ENCODE measurements around the gene CELA3A.
A peak's percentile ranks its signal among the peaks of the same experiment; 100 is the strongest.

CELA3A gene

DNA sequence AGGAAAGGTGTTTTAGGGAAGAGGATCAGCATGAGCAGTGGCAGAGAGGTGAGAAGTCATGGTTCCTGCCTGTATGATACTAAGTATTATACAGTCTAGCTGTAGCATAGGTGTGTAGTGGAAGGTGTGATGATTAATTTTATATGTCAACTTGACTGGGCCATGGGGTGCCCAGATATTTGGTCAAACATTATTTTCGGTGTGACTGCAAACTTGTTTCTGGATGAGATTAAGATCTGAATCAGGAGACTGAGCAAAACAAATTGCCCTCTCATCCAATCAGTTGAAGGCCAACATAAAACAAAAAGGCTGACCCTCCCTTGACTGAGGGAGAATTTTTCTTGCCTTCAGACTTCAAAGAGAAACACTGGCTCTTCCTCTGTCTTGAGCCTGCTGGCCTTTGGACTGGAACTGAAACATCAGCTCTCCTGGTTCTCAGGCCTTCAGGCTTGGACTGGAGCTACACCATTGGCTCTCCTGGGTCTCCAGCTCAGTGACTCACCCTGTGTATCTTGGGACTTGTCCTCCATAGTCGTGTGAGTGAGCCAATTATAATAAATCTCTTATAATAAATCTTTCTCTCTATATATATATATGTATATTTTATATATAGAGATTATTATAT lies 44.3 kb downstream of the CELA3A start:
- no peak for DNase-seq (ENCODE audit: low read depth in 3 of 3, low spot score in 1 of 3)

DNA sequence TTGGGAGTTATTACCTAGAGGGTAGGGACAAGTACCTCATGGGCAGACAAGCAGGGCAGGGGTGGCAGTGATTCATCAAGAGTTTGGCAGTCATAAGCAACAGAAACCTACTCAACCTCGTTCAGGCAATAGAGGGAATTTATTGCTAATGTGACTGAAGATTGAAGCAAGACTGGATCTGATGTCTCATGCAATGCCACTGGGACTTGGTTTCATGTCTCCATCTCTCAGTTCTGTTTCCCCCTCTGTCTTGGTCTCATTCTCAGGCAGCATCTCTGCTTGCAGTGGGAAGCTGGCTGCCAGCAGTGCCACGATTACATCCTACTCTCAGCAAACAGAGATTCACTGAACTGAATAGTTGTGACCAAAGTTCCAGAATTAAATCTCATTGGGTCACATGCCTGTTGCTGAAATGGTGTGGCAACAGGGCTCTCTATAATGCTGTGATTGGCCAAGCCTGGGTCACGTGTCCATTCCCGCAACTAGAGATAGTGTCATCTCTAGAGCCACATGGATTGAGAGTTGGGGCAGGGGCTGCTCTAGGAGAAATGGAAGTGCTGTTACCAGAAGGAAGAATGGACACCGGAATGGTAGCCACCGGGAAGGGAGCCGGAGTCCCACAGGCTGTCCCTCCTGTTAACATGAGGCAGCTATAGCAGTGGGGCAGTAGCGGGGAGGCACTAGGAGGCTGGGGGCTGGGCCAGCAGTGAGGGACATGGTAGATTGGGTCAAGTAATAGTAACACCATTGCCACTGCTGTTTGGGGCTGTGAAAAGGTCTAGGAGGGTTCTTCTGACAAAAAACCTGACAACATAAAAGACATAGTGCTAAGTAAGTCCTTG lies 47.1 kb downstream of the CELA3A start:
- no peak for DNase-seq (ENCODE audit: low read depth in 3 of 3, low spot score in 1 of 3)

DNA sequence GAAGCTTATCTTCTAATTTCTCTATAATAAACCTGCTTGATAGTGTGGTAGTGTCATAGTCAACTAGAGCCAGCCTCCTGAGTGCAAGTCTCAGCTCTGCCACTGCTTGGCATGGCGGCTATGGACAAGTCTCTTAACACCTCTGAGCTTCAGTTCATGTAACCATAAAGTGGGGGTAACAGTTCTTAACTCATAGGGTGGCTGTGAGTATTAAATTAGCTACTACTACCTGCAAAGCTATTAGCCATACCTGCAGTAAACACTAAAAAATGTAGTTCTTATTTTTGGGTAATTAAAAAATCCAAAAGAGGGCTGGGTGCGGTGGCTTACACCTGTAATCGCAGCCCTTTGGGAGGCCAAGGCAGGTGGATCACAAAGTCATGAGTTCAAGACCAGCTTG lies 48.9 kb downstream of the CELA3A start:
- no peak for DNase-seq (ENCODE audit: low read depth in 3 of 3, low spot score in 1 of 3)

DNA sequence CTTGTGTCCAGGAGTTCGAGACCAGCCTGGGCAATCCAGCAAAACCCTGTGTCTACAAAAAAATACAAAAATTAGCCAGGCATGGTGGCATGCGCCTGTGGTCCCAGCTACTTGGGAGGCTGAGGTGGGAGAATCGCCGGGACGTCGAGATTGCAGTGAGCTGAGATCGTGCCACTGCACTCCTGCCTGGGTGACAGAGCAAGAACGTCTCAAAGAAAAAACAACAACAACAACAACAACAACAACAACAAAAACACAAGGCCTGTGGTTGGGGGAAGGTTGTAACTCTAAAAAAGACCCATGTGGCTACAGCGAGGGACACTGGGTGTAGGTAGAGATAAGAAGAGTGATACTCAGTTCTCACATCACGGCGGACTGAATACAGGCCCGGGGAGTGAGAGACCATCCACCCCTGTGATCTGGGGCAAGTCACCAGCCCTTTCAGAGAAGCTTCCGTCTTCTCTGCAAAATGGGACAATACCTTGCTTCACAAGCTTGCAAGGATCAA lies 50.2 kb downstream of the CELA3A start:
- DNase-seq (ENCODE audit: low read depth in 3 of 3, low spot score in 1 of 3), result no peak

DNA sequence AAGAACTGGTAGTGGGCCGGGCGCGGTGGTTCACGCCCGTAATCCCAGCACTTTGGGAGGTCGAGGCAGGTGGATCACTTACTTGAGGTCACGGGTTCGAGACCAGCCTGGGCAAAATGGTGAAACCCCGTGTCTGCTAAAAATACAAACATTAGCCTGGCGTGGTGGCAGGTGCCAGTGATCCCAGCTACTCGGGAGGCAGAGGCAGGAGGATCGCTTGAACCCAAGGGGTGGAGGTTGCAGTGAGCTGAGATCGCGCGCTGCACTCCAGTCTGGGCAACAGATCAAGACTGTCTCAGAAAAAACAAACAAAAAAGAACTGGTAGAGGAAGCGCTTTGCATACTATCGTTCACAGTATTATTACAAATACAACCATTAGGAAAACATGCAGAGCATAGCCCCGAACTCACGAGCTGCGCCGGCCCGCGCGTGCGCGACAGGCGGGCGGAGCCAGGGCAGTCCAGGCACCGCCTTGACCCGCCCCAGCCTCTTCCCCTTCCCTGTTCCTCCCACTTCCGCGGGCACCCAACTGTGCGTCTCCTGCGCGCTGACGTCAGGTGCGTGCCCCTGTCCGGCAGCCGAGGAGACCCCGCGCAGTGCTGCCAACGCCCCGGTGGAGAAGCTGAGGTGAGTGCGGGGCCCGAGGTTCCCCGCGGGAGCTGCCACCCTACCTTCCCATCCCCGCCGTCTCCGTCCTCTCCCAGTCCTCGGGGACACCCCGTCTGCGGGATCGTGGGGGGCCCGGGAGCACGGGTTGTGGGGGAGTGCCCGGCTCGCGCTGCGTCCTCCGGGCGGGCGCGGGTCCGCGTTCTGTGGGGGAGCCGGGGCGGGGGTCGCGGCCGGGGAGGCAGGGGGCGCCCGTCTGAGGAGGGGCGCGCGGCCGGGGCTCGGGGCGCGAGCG lies 50.9 kb downstream of the CELA3A start, which contains the start of gene CDC42:
Gene CDC42, plus strand, starts transcription at position 595 of the 902 bp plus-strand sequence. CDS start 25,770 bp downstream, outside the sequence.
- peak; percentile 94 to 97 (median 95) for DNase-seq (ENCODE audit: low read depth in 3 of 3, low spot score in 1 of 3)

DNA sequence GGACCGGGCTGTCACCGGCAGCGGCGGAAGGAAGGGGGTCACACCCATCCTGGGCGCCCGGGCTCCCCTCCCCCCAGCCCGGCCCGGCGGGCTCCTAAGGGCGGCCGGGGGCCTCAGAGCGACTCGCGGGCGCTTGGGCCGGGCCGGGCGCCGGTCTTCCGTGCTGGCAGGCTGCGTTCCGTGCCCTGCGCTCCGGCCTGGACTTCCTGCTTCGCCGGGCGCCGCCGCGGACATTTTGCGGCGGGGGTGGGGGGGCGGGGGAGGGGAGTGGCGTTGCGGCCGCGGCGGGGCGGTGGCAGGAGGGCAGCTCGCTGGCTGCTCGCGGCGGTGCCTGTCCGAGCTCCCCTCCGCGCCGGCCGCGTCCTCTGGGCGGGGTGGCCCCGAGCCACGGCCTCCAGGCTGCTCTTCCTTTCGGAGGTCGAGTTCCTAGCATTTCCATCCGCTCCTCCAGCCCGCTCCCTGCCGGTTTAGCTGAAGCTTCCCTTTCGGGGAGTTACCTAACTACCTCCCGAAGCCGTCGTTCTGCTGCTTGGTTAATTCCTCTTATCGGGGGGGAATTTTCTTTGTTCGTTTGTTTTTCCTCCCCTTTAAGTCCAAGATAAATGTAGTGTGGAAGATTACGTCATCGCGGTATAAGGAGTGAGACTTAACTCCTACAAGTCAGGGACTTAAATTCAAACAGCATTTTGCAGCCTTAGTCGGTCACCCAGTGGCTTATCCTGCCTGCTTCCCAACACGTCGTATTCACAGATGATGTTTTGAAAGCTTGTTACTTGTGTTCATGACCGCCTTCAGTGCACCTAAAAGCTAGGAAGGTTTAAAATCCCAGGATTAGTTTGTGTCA lies 51.8 kb downstream of the CELA3A start:
- peak in 2 of 3 donors; percentile 12 to 16 for DNase-seq (ENCODE audit: low read depth in 3 of 3, low spot score in 1 of 3)

DNA sequence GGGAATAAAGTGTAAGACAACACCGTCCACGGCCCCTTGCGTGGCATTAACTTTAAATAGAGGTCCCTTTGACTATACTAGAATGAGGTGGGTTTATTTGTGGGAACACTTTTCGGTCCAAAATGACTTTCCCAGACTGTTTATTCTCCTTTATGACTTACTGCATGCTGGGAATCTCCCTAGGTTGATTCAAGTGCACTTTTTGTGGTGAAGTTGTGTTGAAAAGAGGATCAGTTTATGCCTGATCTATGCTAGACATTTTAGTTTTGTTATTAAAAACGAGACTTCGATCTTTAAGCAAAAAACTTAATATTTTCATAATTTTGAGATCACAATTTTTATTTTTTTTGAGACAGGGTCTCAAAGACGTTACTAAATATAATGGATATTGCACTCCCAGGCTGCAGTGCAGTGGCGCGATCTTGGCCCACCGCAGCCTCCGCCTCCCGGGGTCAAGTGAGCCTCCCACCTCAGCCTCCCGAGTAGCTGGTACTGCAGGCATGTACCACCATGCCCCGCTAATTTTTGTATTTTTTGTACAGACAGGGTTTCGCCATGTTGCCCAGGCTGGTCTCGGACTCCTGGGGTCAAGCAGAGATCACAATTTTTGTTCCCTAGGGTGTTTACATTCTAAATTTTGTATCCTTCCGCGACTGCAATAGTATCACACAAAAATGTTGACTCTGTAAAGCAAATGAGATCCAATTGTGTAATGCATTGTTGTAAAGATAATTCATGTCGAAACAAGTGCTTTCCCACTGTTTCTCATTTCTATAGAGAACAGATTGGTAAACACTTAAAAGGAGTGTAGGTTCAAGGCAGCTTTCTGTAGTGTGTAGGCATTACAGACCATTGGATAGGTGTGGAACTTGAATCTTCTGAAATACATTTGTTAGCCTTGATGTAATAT lies 52.7 kb downstream of the CELA3A start:
- no peak for DNase-seq (ENCODE audit: low read depth in 3 of 3, low spot score in 1 of 3)

DNA sequence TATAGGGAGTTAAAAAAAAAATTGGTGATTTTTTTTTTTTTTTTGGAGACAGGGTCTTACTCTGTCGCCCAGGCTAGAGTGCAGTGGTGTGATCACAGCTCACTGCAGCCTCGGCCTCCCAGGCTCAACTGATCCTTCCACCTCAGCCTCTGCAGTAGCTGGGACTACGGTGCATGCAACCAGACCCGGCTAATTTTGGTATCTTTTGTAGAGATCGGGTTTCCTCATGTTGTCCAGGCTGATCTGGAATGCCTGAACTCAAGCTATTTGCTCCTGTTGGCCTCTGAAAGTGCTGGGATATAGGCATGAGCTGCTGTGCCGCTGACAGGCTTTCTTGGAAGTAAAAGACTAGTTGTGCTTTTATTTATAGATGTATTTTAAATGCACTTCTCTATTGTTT lies 54.0 kb downstream of the CELA3A start:
- DNase-seq (ENCODE audit: low read depth in 3 of 3, low spot score in 1 of 3), result no peak

DNA sequence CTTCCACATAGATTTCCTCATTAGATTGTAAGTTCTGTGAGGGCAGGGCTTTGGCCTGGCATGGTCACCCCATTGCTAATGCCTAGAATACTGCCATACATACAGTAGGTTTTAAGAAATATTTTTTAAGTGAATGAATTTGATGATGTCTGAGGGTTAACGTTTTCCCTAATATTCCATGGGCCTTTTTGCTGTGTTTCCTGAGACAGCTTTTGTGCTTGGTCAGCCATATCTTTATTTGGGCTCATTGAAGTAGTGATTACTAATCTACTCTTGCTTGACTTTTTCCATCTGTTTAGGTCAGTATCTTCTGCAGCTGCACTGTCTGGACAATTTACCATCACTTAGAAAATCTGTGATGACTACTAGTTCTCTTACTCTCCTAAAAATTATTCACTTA lies 54.6 kb downstream of the CELA3A start:
- DNase-seq (ENCODE audit: low read depth in 3 of 3, low spot score in 1 of 3), result no peak

DNA sequence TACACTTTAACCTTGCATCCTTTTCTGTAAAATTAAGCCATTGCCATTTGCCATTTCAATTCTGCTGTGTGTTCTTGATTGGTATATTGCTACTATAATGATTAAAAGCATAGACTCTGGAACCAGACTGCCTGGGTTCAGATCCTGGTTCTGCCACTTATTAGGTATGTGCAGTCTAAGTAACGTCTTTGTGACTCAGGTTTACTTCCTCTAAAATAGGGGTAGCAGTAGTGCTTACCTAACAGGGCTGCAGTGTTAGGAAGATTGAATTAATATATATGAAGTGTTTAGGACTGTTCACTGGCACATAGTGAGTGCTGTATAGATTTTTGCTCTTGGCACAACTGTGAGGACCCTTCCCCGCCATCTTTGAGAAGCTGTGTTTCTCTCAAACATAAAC lies 55.5 kb downstream of the CELA3A start:
- no peak for DNase-seq (ENCODE audit: low read depth in 3 of 3, low spot score in 1 of 3)

DNA sequence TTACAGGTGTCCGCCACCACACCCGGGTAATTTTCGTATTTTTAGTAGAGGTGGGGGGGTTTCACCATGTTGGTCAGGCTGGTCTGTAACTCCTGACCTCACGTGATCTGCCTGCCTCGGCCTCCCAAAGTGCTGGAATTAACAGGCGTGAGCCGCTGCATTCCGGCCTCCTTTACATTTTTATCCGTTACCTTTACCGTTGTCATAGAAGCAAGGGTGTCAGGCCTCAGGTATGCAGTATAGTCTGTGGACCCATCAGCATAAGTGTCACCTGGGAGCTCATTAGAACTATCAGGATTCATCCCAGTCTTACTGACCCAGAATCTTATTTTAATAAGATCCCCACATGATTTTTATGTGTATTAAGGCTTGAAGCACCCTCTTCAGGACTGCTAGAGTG lies 56.4 kb downstream of the CELA3A start:
- DNase-seq (ENCODE audit: low read depth in 3 of 3, low spot score in 1 of 3), result no peak

All from stimulated activated CD4-positive, alpha-beta T cell treated with anti-CD3 and anti-CD28 coated beads, TNF-alpha, amount 100 ng/mL, for 1 hour (primary cell).